HEK293 (cell line): ENCODE data around the gene KCNMA1.

ENCODE experiments used
- CTCF ChIA-PET: fragments of 350-600 bp; formaldehyde crosslinking; extraction: SDS; loops from one replicate; lab custom pipeline; 2021; ENCODE audit warnings: antibody characterized with exemption; lab: Yijun Ruan, JAX
- POLR2A ChIA-PET: fragments of 300-600 bp; formaldehyde crosslinking; extraction: SDS; loops from one replicate; lab custom pipeline; 2020; ENCODE audit warnings: antibody characterized with exemption, inconsistent platforms; lab: Yijun Ruan, JAX
- H3K27ac ChIP-seq: fragments of 200-500 bp; sonication (Bioruptor generic); 2 replicates; pipeline ENCODE4 v1.5.1; 2014; ENCODE audit warnings: low read depth, low read length, control low read depth, inconsistent platforms; ENCODE audit errors: extremely low read depth
- H3K36me3 ChIP-seq, 2 experiments: fragments of 200-500 bp in 1 of 2; sonication (Bioruptor generic) in 1 of 2; 1 replicate in 1 of 2; 2 replicates in 1 of 2; pipeline ENCODE4 v1.5.1; 2014 to 2017; ENCODE audit warnings: inconsistent platforms in 2 of 2, low read length in 2 of 2; ENCODE audit not compliant: control insufficient read depth in 2 of 2, insufficient read depth in 1 of 2
- H3K4me1 ChIP-seq: fragments of 200-500 bp; sonication (Bioruptor generic); 2 replicates; pipeline ENCODE4 v1.5.1; 2014; ENCODE audit warnings: mild to moderate bottlenecking, low read length, inconsistent platforms; ENCODE audit not compliant: control insufficient read depth, insufficient read depth
- H3K4me3 ChIP-seq: 2 replicates; pipeline ENCODE4 v1.5.1; 2011; ENCODE audit warnings: low read depth, mild to moderate bottlenecking, control low read depth, low read length, moderate library complexity
- H3K9me3 ChIP-seq: fragments of 200-500 bp; sonication (Bioruptor generic); 2 replicates; pipeline ENCODE4 v1.5.1; 2014; ENCODE audit warnings: low read depth, low read length, inconsistent platforms; ENCODE audit not compliant: control insufficient read depth, insufficient read depth
- BCL11B ChIP-seq: fragments of 450-650 bp; formaldehyde crosslinking; IDR thresholded peaks from 2 replicates; pipeline ENCODE4 v1.5.1; 2016; ENCODE audit warnings: low read depth, missing biosample characterization, missing genetic modification characterization
- HIC1 ChIP-seq: fragments of 450-650 bp; formaldehyde crosslinking; IDR thresholded peaks from 2 replicates; pipeline ENCODE4 v1.5.1; 2016; ENCODE audit warnings: missing biosample characterization, missing genetic modification characterization
- KLF1 ChIP-seq: fragments of 450-650 bp; formaldehyde crosslinking; IDR thresholded peaks from 2 replicates; pipeline ENCODE4 v1.5.1; 2016; ENCODE audit warnings: missing biosample characterization, missing genetic modification characterization
- MEIS1 ChIP-seq: sonication (generic); formaldehyde crosslinking; IDR thresholded peaks from 2 replicates; pipeline ENCODE4 v1.8.1; 2022; ENCODE audit warnings: missing genetic modification reagents, mild to moderate bottlenecking, borderline replicate concordance
- OSR2 ChIP-seq: fragments of 450-650 bp; formaldehyde crosslinking; IDR thresholded peaks from 2 replicates; pipeline ENCODE4 v1.5.1; 2016; ENCODE audit warnings: missing biosample characterization, missing genetic modification characterization
- YY1 ChIP-seq: fragments of 450-650 bp; formaldehyde crosslinking; IDR thresholded peaks from 2 replicates; pipeline ENCODE4 v1.5.1; 2018; ENCODE audit warnings: missing biosample characterization, missing genetic modification characterization
- YY2 ChIP-seq: fragments of 450-650 bp; formaldehyde crosslinking; IDR thresholded peaks from 2 replicates; pipeline ENCODE4 v1.5.1; 2016; ENCODE audit warnings: missing biosample characterization, missing genetic modification characterization
- ZBTB10 ChIP-seq: fragments of 450-650 bp; formaldehyde crosslinking; IDR thresholded peaks from 2 replicates; pipeline ENCODE4 v1.5.1; 2016; ENCODE audit warnings: missing biosample characterization, missing genetic modification characterization
- ZBTB44 ChIP-seq: fragments of 450-650 bp; IDR thresholded peaks from 2 replicates; pipeline ENCODE4 v1.5.1; 2018; ENCODE audit warnings: missing biosample characterization, mild to moderate bottlenecking, missing genetic modification characterization
- ZFP37 ChIP-seq: fragments of 450-650 bp; formaldehyde crosslinking; IDR thresholded peaks from 2 replicates; pipeline ENCODE4 v1.5.1; 2016; ENCODE audit warnings: missing biosample characterization, missing genetic modification characterization
- ZIC2 ChIP-seq: fragments of 450-650 bp; formaldehyde crosslinking; IDR thresholded peaks from 2 replicates; pipeline ENCODE4 v1.5.1; 2016; ENCODE audit warnings: missing biosample characterization, missing genetic modification characterization
- ZNF133 ChIP-seq: fragments of 450-650 bp; formaldehyde crosslinking; IDR thresholded peaks from 2 replicates; pipeline ENCODE4 v1.5.1; 2016; ENCODE audit warnings: missing biosample characterization, missing genetic modification characterization
- ZNF138 ChIP-seq: fragments of 450-650 bp; formaldehyde crosslinking; IDR thresholded peaks from 2 replicates; pipeline ENCODE4 v1.5.1; 2016; ENCODE audit warnings: missing biosample characterization, missing genetic modification characterization, borderline replicate concordance
- ZNF362 ChIP-seq: fragments of 450-650 bp; formaldehyde crosslinking; IDR thresholded peaks from 2 replicates; pipeline ENCODE4 v1.5.1; 2016; ENCODE audit warnings: missing biosample characterization, missing genetic modification characterization
- ZNF423 ChIP-seq: fragments of 450-650 bp; formaldehyde crosslinking; IDR thresholded peaks from 2 replicates; pipeline ENCODE4 v1.5.1; 2016; ENCODE audit warnings: missing biosample characterization, missing genetic modification characterization
- ZNF433 ChIP-seq: fragments of 450-650 bp; formaldehyde crosslinking; IDR thresholded peaks from 2 replicates; pipeline ENCODE4 v1.5.1; 2016; ENCODE audit warnings: missing biosample characterization, missing genetic modification characterization, low read depth
- ZNF513 ChIP-seq: fragments of 450-650 bp; IDR thresholded peaks from 2 replicates; pipeline ENCODE4 v1.5.1; 2018; ENCODE audit warnings: missing biosample characterization, missing genetic modification characterization
- ZNF558 ChIP-seq: fragments of 450-650 bp; formaldehyde crosslinking; IDR thresholded peaks from 2 replicates; pipeline ENCODE4 v1.5.1; 2016; ENCODE audit warnings: missing biosample characterization, missing genetic modification characterization
- ZNF580 ChIP-seq: fragments of 450-650 bp; formaldehyde crosslinking; IDR thresholded peaks from 2 replicates; pipeline ENCODE4 v1.5.1; 2016; ENCODE audit warnings: missing biosample characterization, missing genetic modification characterization
- ZNF692 ChIP-seq: fragments of 450-650 bp; formaldehyde crosslinking; IDR thresholded peaks from 2 replicates; pipeline ENCODE4 v1.5.1; 2016; ENCODE audit warnings: missing biosample characterization, missing genetic modification characterization
- ZNF791 ChIP-seq: fragments of 450-650 bp; formaldehyde crosslinking; IDR thresholded peaks from 2 replicates; pipeline ENCODE4 v1.5.1; 2016; ENCODE audit warnings: missing biosample characterization, missing genetic modification characterization
- ZSCAN18 ChIP-seq: fragments of 450-650 bp; formaldehyde crosslinking; IDR thresholded peaks from 2 replicates; pipeline ENCODE4 v1.5.1; 2016; ENCODE audit warnings: missing biosample characterization, missing genetic modification characterization

Gene KCNMA1

GRCh38 chr10:77360835-77361234, 276.8 kb downstream of the KCNMA1 start:
- H3K4me3 ChIP-seq: no peak overlapping the region
- no peaks in the 10 kb centered on the region for H3K9me3 ChIP-seq
- H3K27ac ChIP-seq: no peak overlapping the region
- ChIA-PET CTCF (no interaction called here), POLR2A (no interaction called here)
- 0 out of 2 replicates have a peak, but pooled peaks cover 5% of the 10 kb centered on the region for H3K4me1 ChIP-seq
- TF ChIP-seq ZNF138 (tag by site-specific recombination): no peak
- TF ChIP-seq ZFP37: no peak
- TF ChIP-seq ZNF513: 0 out of 2 replicates have a peak, but pooled peaks have one; percentile 17
- TF ChIP-seq ZSCAN18 (tag by site-specific recombination): no peak
- H3K36me3 ChIP-seq: no peaks in the 10 kb centered on the region

GRCh38 chr10:77359950-77360520, 277.6 kb downstream of the KCNMA1 start:
- Histone ChIP-seq H3K4me3 (no peak overlapping the region), H3K9me3 (no peaks in the 10 kb centered on the region), H3K27ac (no peak overlapping the region), H3K4me1 (0 out of 2 replicates have a peak, but pooled peaks cover 5% of the 10 kb centered on the region), H3K36me3 (no peaks in the 10 kb centered on the region)
- ChIA-PET POLR2A (no interaction called here), CTCF (interaction anchor here (1.0 kb wide), 1 partner anchor 9 kb away, joined by 3 read pairs; no protein-coding TSS in a partner anchor)
- TF ChIP-seq ZNF423 (tag by site-specific recombination) (no peak), OSR2 (tag by site-specific recombination) (no peak), ZBTB10 (tag by site-specific recombination) (no peak), ZNF692 (tag by site-specific recombination) (no peak), ZNF791 (tag by site-specific recombination) (no peak), ZNF558 (tag by site-specific recombination) (no peak), BCL11B (tag by site-specific recombination) (no peak), HIC1 (tag by site-specific recombination) (no peak), ZBTB44 (no peak), ZNF138 (tag by site-specific recombination) (no peak), ZNF433 (tag by site-specific recombination) (no peak), ZNF580 (tag by site-specific recombination) (no peak), KLF1 (tag by site-specific recombination) (no peak), ZNF133 (tag by site-specific recombination) (no peak), MEIS1 (CRISPR knock-in tag) (no peak), YY1 (tag by site-specific recombination) (no peak), YY2 (tag by site-specific recombination) (no peak), ZNF362 (no peak), ZIC2 (tag by site-specific recombination) (no peak)
